Activated CD4-positive, alpha-beta T cell treated with anti-CD3 and anti-CD28 coated beads, Interleukin-10, Interleukin-2, amounts not matched to agents 100 ng/mL and 50 ng/mL, durations not matched to agents 16 hours and 8 hours (primary cell): ENCODE data around the gene STRA6.

Source experiments
- DNase-seq: peaks from one replicate; pipeline ENCODE4 v3.0.0-alpha.2; 2020

STRA6 gene

GRCh38 chr15:74130849-74131627 lies 71.5 kb downstream of the STRA6 start:
- DNase-seq = no peak

- DNase-seq = no peak
Observed at GRCh38 chr15:74130155-74130848, 72.3 kb downstream of the STRA6 start, which contains the start of gene ISLR2. TSS of gene ISLR2 (plus strand) at chr15:74130586. CDS start at chr15:74132755, 2,169 bp downstream.

GRCh38 chr15:74129586-74130154 lies 72.9 kb downstream of the STRA6 start:
- no peak for DNase-seq
